HepG2 (cell line): ENCODE data around the gene ABAT. TPM values are rescaled to one million over a fixed set of nuclear protein-coding genes. Genes with fewer than 3 reads are reported as not detected.

Experiments
- GTF3A ChIP-seq: sonication (generic); formaldehyde crosslinking; conservative IDR thresholded peaks from 2 replicates; pipeline ENCODE4 v1.4.0; 2020; ENCODE audit warnings: mild to moderate bottlenecking, missing genetic modification reagents
- IRF1 ChIP-seq: sonication (generic); formaldehyde crosslinking; IDR thresholded peaks from 2 replicates; pipeline ENCODE4 v1.4.0; 2020; ENCODE audit warnings: low read depth, mild to moderate bottlenecking, missing genetic modification reagents
- JUND ChIP-seq: sonication (generic); formaldehyde crosslinking; IDR thresholded peaks from 2 replicates; pipeline ENCODE4 v1.8.0; 2022; ENCODE audit warnings: mild to moderate bottlenecking, missing genetic modification reagents
- MXI1 ChIP-seq: IDR thresholded peaks from 3 replicates; pipeline ENCODE4 v1.6.1; 2012; ENCODE audit warnings: low read depth, low read length, inconsistent platforms, borderline replicate concordance
- MYC ChIP-seq: sonication (generic); formaldehyde crosslinking; IDR thresholded peaks from 2 replicates; pipeline ENCODE4 v1.9.0; 2021; ENCODE audit warnings: missing genetic modification reagents, borderline replicate concordance
- NFRKB ChIP-seq: fragments of 450-650 bp; IDR thresholded peaks from 2 replicates; pipeline ENCODE4 v1.6.1; 2017
- PHF21A ChIP-seq: sonication (generic); formaldehyde crosslinking; IDR thresholded peaks from 2 replicates; pipeline ENCODE4 v1.5.0; 2020; ENCODE audit warnings: mild to moderate bottlenecking, missing genetic modification reagents
- SRSF1 ChIP-seq: fragments of 200-400 bp; formaldehyde crosslinking; optimal IDR thresholded peaks from 2 replicates; pipeline ENCODE3; 2017; ENCODE audit warnings: mild to moderate bottlenecking, low read depth, low read length, moderate library complexity
- TCF7L2 ChIP-seq: IDR thresholded peaks from 2 replicates; pipeline ENCODE4 v1.6.1; 2011; ENCODE audit warnings: mild to moderate bottlenecking, low read depth, low read length, moderate library complexity
- THAP11 ChIP-seq: IDR thresholded peaks from 2 replicates; pipeline ENCODE4 v1.6.1; 2016; ENCODE audit warnings: missing biosample characterization, missing genetic modification reagents
- TRIM22 ChIP-seq: fragments of 450-650 bp; IDR thresholded peaks from 2 replicates; pipeline ENCODE4 v1.6.1; 2017
- ZNF232 ChIP-seq: sonication (generic); formaldehyde crosslinking; IDR thresholded peaks from 2 replicates; pipeline ENCODE4 v1.4.0; 2020; ENCODE audit warnings: missing genetic modification reagents, borderline replicate concordance
- ZNF234 ChIP-seq: sonication (generic); formaldehyde crosslinking; conservative IDR thresholded peaks from 2 replicates; pipeline ENCODE4 v1.5.1; 2020; ENCODE audit warnings: mild to moderate bottlenecking, missing genetic modification reagents
- ZNF367 ChIP-seq: sonication (generic); formaldehyde crosslinking; IDR thresholded peaks from 2 replicates; pipeline ENCODE4 v1.4.0; 2020; ENCODE audit warnings: missing genetic modification reagents, borderline replicate concordance
- ZNF550 ChIP-seq: sonication (generic); formaldehyde crosslinking; IDR thresholded peaks from 2 replicates; pipeline ENCODE4 v1.4.0; 2020; ENCODE audit warnings: mild to moderate bottlenecking, missing genetic modification reagents, borderline replicate concordance
- ZNF552 ChIP-seq: sonication (generic); formaldehyde crosslinking; IDR thresholded peaks from 2 replicates; pipeline ENCODE4 v1.9.0; 2022; ENCODE audit warnings: missing genetic modification reagents, mild to moderate bottlenecking, borderline replicate concordance
- ZNF768 ChIP-seq: sonication (generic); formaldehyde crosslinking; IDR thresholded peaks from 2 replicates; pipeline ENCODE4 v1.4.0; 2020; ENCODE audit warnings: missing genetic modification reagents
- ZNF777 ChIP-seq: sonication (generic); formaldehyde crosslinking; IDR thresholded peaks from 2 replicates; pipeline ENCODE4 v1.4.0; 2020; ENCODE audit warnings: missing genetic modification reagents
- ZNF883 ChIP-seq: sonication (generic); formaldehyde crosslinking; IDR thresholded peaks from 2 replicates; pipeline ENCODE4 v1.5.1; 2020; ENCODE audit warnings: mild to moderate bottlenecking, missing genetic modification reagents; ENCODE audit errors: not compliant biosample characterization
- ZSCAN20 ChIP-seq: sonication (generic); formaldehyde crosslinking; IDR thresholded peaks from 2 replicates; pipeline ENCODE4 v1.4.0; 2020; ENCODE audit warnings: missing genetic modification reagents, mild to moderate bottlenecking, borderline replicate concordance
- polyA plus RNA-seq, 8 experiments: library from polyadenylated mRNA; depleted of rRNA in 3 of 8; stranded (reverse) in 7 of 8; unstranded in 1 of 8; fragments of >200 nt; fragmentation: Illumina TruSeq in 4 of 8; extraction: Trizol in 4 of 8; gene quantifications; 2 replicates each; pipeline versions ENCODE4 v1.2.1 to v1.2.3, GENCODE V29; 2011 to 2016; ENCODE audit warnings: low read depth in 4 of 8, missing spikeins in 1 of 8, mixed read lengths in 1 of 8; ENCODE audit not compliant: insufficient read depth in 1 of 8
- total RNA-seq, 5 experiments: library from RNA; depleted of rRNA; stranded (reverse); fragments of >200 nt; fragmentation: Illumina TruSeq; extraction: Trizol; gene quantifications; 2 replicates each; pipeline ENCODE4 v1.2.3, GENCODE V29; 2016; ENCODE audit warnings: low read depth in 1 of 5
- TF ChIP-seq, protein P1 (sequence below): IDR thresholded peaks from 2 replicates; pipeline ENCODE4 v1.6.1; 2016; ENCODE audit warnings: missing biosample characterization, missing genetic modification reagents, low read depth
- TF ChIP-seq, protein P2 (sequence below): sonication (generic); formaldehyde crosslinking; IDR thresholded peaks from 2 replicates; pipeline ENCODE4 v1.5.1; 2020; ENCODE audit warnings: missing genetic modification reagents, mild to moderate bottlenecking, borderline replicate concordance
- TF ChIP-seq, protein P3 (sequence below): sonication (generic); formaldehyde crosslinking; conservative IDR thresholded peaks from 2 replicates; pipeline ENCODE4 v1.4.0; 2020; ENCODE audit warnings: missing genetic modification reagents

Gene ABAT
- total and polyA plus RNA-seq, 2 of the 13 experiments (the other 11 are each of a cell fraction or from before 2014, with no cell fraction given), result 47.6 to 97.3 TPM

GRCh38 chr16:8678068-8678927, 3.9 kb downstream of the ABAT start (continued):
- TF ChIP-seq, protein P1, sequence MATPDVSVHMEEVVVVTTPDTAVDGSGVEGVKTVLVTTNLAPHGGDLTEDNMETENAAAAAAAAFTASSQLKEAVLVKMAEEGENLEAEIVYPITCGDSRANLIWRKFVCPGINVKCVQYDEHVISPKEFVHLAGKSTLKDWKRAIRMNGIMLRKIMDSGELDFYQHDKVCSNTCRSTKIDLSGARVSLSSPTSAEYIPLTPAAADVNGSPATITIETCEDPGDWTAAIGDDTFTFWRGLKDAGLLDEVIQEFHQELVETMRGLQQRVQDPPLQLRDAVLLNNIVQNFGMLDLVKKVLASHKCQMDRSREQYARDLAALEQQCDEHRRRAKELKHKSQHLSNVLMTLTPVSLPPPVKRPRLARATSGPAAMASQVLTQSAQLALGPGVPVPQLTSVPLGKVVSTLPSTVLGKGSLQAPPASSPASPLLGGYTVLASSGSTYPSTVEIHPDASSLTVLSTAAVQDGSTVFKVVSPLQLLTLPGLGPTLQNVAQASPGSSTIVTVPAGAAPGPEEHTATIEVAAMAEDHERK (CRISPR knock-in tag), result no peak
- TF ChIP-seq GTF3A (no peak), IRF1 (CRISPR knock-in tag) (no peak), ZNF768 (no peak), TCF7L2 (no peak), ZNF232 (CRISPR knock-in tag) (no peak), THAP11 (peak; percentile 80), ZNF367 (CRISPR knock-in tag) (no peak), TRIM22 (no peak), ZSCAN20 (CRISPR knock-in tag) (no peak), ZNF550 (no peak), PHF21A (CRISPR knock-in tag) (peak; percentile 81), MYC (no peak), SRSF1 (no peak), ZNF234 (CRISPR knock-in tag) (no peak), MXI1 (peak; percentile 52; the same call in 1 of the 3 replicates), ZNF552 (CRISPR knock-in tag) (no peak), NFRKB (no peak), ZNF777 (CRISPR knock-in tag) (no peak), ZNF883 (CRISPR knock-in tag) (no peak), JUND (CRISPR knock-in tag) (no peak)
- TF ChIP-seq, protein P2, sequence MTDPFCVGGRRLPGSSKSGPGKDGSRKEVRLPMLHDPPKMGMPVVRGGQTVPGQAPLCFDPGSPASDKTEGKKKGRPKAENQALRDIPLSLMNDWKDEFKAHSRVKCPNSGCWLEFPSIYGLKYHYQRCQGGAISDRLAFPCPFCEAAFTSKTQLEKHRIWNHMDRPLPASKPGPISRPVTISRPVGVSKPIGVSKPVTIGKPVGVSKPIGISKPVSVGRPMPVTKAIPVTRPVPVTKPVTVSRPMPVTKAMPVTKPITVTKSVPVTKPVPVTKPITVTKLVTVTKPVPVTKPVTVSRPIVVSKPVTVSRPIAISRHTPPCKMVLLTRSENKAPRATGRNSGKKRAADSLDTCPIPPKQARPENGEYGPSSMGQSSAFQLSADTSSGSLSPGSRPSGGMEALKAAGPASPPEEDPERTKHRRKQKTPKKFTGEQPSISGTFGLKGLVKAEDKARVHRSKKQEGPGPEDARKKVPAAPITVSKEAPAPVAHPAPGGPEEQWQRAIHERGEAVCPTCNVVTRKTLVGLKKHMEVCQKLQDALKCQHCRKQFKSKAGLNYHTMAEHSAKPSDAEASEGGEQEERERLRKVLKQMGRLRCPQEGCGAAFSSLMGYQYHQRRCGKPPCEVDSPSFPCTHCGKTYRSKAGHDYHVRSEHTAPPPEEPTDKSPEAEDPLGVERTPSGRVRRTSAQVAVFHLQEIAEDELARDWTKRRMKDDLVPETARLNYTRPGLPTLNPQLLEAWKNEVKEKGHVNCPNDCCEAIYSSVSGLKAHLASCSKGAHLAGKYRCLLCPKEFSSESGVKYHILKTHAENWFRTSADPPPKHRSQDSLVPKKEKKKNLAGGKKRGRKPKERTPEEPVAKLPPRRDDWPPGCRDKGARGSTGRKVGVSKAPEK (CRISPR knock-in tag), result no peak
- TF ChIP-seq, protein P3, sequence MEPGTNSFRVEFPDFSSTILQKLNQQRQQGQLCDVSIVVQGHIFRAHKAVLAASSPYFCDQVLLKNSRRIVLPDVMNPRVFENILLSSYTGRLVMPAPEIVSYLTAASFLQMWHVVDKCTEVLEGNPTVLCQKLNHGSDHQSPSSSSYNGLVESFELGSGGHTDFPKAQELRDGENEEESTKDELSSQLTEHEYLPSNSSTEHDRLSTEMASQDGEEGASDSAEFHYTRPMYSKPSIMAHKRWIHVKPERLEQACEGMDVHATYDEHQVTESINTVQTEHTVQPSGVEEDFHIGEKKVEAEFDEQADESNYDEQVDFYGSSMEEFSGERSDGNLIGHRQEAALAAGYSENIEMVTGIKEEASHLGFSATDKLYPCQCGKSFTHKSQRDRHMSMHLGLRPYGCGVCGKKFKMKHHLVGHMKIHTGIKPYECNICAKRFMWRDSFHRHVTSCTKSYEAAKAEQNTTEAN, result peak; percentile 99
